Left lung (tissue), 10 donors: Measurements from ENCODE around the gene TIMM8B. TPM values are rescaled to one million over a fixed set of nuclear protein-coding genes. Genes with fewer than 3 reads are reported as not detected.

Source experiments
- ATAC-seq: fragments of 200-7000 bp; cut with Tn5 transposase; one replicate; pipeline ENCODE4 v1.9.1; 2020; ENCODE audit warnings: moderate library complexity
- DNase-seq, 4 donors: peaks; one replicate each; pipeline ENCODE4 v3.0.0-alpha.2; 2013 to 2020
- H3K27ac ChIP-seq, 2 donors: fragments of 200-600 bp; sonication (generic) in 1 of 2; one replicate each; pipeline versions ENCODE4 v1.5.0 to v1.8.0; 2020 to 2021
- H3K27me3 ChIP-seq, 2 donors: fragments of 200-600 bp; sonication (generic) in 1 of 2; one replicate each; pipeline versions ENCODE4 v1.5.0 to v1.8.0; 2020 to 2021
- H3K36me3 ChIP-seq, 2 donors: fragments of 200-600 bp; sonication (generic) in 1 of 2; one replicate each; pipeline versions ENCODE4 v1.5.0 to v1.8.0; 2020 to 2021
- H3K4me1 ChIP-seq, 2 donors: fragments of 200-600 bp; one replicate each; pipeline ENCODE4 v1.8.0; 2021
- H3K4me3 ChIP-seq, 2 donors: fragments of 200-600 bp; sonication (generic) in 1 of 2; one replicate each; pipeline versions ENCODE4 v1.5.0 to v1.8.0; 2020 to 2021; ENCODE audit warnings: mild to moderate bottlenecking in 1 of 2
- H3K9me3 ChIP-seq, 2 donors: fragments of 200-600 bp; sonication (generic) in 1 of 2; one replicate each; pipeline versions ENCODE4 v1.5.0 to v1.8.0; 2020 to 2021
- intact Hi-C, 2 donors: fragments of 100-400 bp; cut with DNase I; formaldehyde crosslinking; loops; one replicate each; pipeline versions ENCODE4 v1.11.2 to v1.14.2; 2022
- polyA plus RNA-seq, 6 donors: library from polyadenylated mRNA; unstranded; fragments of 120-200 nt; gene quantifications; one replicate each; pipeline ENCODE4 v1.2.1, GENCODE V29; 2013; ENCODE audit not compliant: insufficient read length in 6 of 6
- total RNA-seq, 2 donors: library from RNA; stranded (reverse); fragmentation: NEBNext Ultra II Directional; extraction: Animal tissue kit (Norgen Biotek cat#: 25700); gene quantifications; one replicate each; pipeline ENCODE4 v1.2.1, GENCODE V29; 2021
- TF ChIP-seq, protein P1 (sequence below), 2 donors: fragments of 200-600 bp; sonication (generic) in 1 of 2; IDR thresholded peaks; one replicate each; pipeline versions ENCODE4 v1.5.0 to v1.8.0; 2021; ENCODE audit warnings: antibody characterized with exemption in 2 of 2
- donor health status: DM: no; HTN: yes; CAD: no.
- donor health status: DM: no; HTN: no; CAD: no.

TIMM8B gene
- total and polyA plus RNA-seq, 8 donors = 55.1 to 64.5 (median 59.3) TPM

DNA sequence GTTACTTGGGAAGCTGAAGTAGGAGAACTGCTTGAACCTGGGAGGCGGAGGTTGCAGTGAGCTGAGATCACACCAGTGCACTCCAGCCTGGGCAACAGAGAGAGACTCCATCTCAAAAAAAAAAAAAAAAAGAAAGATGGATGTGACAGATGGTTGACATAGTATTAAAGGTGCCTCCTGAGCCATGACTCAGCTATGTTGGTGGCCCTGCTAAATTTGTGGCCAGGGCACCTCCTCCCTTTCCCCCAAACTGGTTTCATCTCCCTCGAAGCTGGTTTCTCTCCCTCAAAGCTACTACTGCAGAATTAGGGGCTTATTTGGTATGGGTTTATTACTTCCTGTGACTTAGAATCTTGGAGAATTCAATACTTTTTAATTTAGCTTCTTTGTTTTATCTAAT is 31.6 kb upstream of the TIMM8B start:
- TF ChIP-seq, protein P1, sequence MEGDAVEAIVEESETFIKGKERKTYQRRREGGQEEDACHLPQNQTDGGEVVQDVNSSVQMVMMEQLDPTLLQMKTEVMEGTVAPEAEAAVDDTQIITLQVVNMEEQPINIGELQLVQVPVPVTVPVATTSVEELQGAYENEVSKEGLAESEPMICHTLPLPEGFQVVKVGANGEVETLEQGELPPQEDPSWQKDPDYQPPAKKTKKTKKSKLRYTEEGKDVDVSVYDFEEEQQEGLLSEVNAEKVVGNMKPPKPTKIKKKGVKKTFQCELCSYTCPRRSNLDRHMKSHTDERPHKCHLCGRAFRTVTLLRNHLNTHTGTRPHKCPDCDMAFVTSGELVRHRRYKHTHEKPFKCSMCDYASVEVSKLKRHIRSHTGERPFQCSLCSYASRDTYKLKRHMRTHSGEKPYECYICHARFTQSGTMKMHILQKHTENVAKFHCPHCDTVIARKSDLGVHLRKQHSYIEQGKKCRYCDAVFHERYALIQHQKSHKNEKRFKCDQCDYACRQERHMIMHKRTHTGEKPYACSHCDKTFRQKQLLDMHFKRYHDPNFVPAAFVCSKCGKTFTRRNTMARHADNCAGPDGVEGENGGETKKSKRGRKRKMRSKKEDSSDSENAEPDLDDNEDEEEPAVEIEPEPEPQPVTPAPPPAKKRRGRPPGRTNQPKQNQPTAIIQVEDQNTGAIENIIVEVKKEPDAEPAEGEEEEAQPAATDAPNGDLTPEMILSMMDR (IDR thresholded peaks at IDR 0.05) = no peak
- intact Hi-C loops = no loop called here
- no peaks in the 10 kb centered on the region for H3K9me3 ChIP-seq
- DNase-seq (no peak), ATAC-seq (no peak)
- no peaks in the 10 kb centered on the region for H3K27me3 ChIP-seq
- no peak overlapping the region for H3K4me3 ChIP-seq
- H3K27ac ChIP-seq = no peak overlapping the region
- H3K4me1 ChIP-seq = peaks cover 0 to 7% of the 10 kb centered on the region in 2 donors
- H3K36me3 ChIP-seq = no peaks in the 10 kb centered on the region

DNA sequence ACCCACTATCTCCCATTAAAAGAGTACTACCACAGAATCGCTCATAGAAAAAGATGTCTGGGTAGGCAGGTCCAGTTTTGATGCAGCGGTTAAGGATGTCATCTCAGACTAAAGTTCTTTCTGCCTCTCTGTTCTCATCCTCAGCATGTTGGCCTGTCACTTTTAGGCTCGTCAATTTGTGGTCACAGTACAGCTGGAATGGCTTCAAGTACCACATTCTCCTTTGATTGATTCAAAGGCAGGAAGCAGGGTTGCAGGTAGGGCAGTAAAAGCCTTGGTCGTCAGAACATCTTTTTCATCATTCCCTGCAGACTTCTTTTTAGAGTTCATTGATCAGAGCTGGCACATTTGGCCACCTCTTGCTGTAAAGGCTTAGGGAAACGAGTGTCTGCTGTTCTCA is 28.8 kb upstream of the TIMM8B start:
- ATAC-seq = no peak
- H3K4me3 ChIP-seq = no peak overlapping the region
- H3K9me3 ChIP-seq = no peaks in the 10 kb centered on the region
- TF ChIP-seq, protein P1 (IDR thresholded peaks at IDR 0.05) = no peak
- intact Hi-C loops = no loop called here
- H3K4me1 ChIP-seq = peaks cover 0 to 11% of the 10 kb centered on the region in 2 donors
- DNase-seq = no peak
- no peak overlapping the region for H3K27ac ChIP-seq
- no peaks in the 10 kb centered on the region for H3K36me3 ChIP-seq
- no peaks in the 10 kb centered on the region for H3K27me3 ChIP-seq

DNA sequence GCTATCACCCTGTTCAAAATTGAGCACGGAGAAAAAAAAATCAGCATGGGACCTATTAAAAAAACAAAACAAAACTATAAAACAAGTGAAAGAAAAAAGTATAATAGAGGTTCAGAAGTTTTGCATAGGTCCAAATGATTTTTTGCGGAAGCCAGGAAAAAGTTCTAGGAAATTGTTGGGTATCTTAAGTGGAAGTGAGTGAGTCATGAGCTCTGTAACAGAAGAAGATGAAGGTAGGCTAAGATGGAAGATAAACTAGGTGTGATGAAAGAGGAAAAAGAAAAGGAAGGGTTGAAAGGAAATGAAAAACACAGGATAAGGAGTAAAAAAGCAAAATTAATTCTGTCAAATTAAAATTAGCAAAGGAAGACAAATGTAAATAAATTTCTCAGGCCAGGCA is 27.9 kb upstream of the TIMM8B start:
- H3K27me3 ChIP-seq = no peaks in the 10 kb centered on the region
- H3K4me1 ChIP-seq = peaks cover 0 to 11% of the 10 kb centered on the region in 2 donors
- intact Hi-C loops = loop anchor here in 1 of 2 donors (5.0 kb wide), 1 partner anchor 168 kb away; no protein-coding TSS in a partner anchor
- no peaks in the 10 kb centered on the region for H3K36me3 ChIP-seq
- no peak overlapping the region for H3K4me3 ChIP-seq
- TF ChIP-seq, protein P1 (IDR thresholded peaks at IDR 0.05) = no peak
- ATAC-seq (no peak), DNase-seq (no peak)
- no peaks in the 10 kb centered on the region for H3K9me3 ChIP-seq
- H3K27ac ChIP-seq = no peak overlapping the region

DNA sequence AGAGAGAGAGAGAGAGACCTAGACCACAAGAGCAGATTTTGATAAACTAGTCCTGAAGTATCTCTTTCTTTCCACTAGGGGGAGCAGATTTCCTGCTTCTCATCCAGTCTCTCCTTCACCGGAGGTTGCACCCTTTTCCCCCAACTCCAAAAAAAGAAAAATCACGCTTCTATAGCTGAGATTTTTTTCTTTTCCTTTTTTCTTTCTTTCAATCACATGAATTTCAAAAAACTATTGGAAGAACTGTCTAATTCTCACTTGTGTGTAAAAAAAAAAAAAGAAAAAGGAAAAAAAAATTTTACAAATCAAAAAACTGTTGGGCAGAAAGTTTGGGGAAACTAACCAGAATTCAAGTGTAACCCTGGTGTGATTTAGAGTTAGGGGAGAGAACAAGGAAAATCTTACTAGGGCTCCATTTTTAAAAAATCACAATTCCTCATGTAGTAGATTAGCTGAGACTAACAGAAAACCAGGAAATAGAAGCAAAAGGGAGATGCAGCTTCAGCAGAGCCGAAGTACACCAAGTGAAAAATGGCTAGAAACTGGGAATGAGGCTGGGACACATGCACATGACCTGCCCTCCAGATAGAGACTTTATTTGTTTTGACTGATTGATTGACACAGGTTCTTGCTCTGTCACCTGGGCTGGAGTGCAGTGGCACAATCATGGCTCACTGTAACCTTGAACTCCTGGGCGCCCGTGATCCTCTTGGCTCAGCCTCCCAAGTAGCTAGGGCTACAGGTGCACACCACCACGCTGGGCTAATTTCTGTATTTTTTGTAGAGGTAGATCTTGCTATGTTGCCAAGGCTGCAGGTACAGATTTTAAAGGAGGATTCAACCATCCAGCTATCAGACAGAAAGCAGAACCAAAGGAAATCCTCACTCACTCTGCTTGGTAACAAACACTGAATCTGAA is 27.2 kb upstream of the TIMM8B start:
- H3K36me3 ChIP-seq = no peaks in the 10 kb centered on the region
- H3K4me1 ChIP-seq = peaks cover 0 to 11% of the 10 kb centered on the region in 2 donors
- TF ChIP-seq, protein P1 (IDR thresholded peaks at IDR 0.05) = peak; percentile 53 to 55
- intact Hi-C loops = loop anchor here in 1 of 2 donors (5.0 kb wide), 1 partner anchor 169 kb away; no protein-coding TSS in a partner anchor
- no peak overlapping the region for H3K27ac ChIP-seq
- DNase-seq = peak in 2 of 4 donors; percentile 22 to 54
- no peak overlapping the region for H3K4me3 ChIP-seq
- ATAC-seq = peak; percentile 94
- H3K27me3 ChIP-seq = no peaks in the 10 kb centered on the region
- H3K9me3 ChIP-seq = no peaks in the 10 kb centered on the region

DNA sequence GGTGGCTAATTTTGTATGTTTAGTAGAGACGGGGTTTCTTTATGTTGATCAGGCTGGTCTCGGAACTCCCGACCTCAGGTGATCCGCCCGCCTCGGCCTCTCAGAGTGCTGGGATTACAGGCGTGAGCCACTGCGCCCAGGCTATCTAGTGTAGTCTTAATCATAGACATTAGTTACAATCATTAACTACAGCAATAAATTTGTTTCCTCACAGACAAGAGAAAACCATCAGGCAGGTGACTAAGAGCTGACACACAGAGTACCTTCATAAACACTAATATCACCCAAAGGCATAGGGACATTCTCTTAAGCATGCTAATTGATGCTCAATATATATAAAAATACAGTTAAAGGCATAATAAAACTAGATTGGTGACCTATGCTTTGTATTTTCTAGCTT is 19.5 kb upstream of the TIMM8B start:
- intact Hi-C loops = no loop called here
- H3K36me3 ChIP-seq = peaks cover 0 to 5% of the 10 kb centered on the region in 2 donors

More for the DNA sequence above, 19.5 kb upstream of the TIMM8B start:
- TF ChIP-seq, protein P1 (IDR thresholded peaks at IDR 0.05) = no peak
- ATAC-seq = no peak
- Histone ChIP-seq H3K9me3 (no peaks in the 10 kb centered on the region), H3K4me3 (no peak overlapping the region), H3K4me1 (peaks cover 0 to 9% of the 10 kb centered on the region in 2 donors), H3K27me3 (no peaks in the 10 kb centered on the region), H3K27ac (no peak overlapping the region)
- no peak for DNase-seq
